Coronary artery (tissue), 2 donors: ENCODE results near the gene LRRC46.

Source experiments
- DNase-seq: peaks from one replicate; pipeline ENCODE4 v3.0.0-alpha.2; 2017; ENCODE audit warnings: low spot score
- H3K27ac ChIP-seq, 2 donors: fragments of 200-600 bp; sonication (generic); one replicate each; pipeline ENCODE4 v1.5.1; 2016 to 2019
- H3K4me3 ChIP-seq: fragments of 200-600 bp; sonication (generic); 2 replicates; pipeline ENCODE4 v1.5.1; 2016; ENCODE audit warnings: mild to moderate bottlenecking, moderate library complexity
- CTCF ChIP-seq: fragments of 200-600 bp; sonication (generic); IDR thresholded peaks from one replicate; pipeline ENCODE4 v1.5.1; 2019; ENCODE audit warnings: antibody characterized with exemption

The LRRC46 gene

GRCh38 chr17:47845716-47846075 lies 14.2 kb downstream of the LRRC46 start:
- TF ChIP-seq CTCF, result no peak
- no peak for DNase-seq
- no peak overlapping the region for H3K4me3 ChIP-seq
- H3K27ac ChIP-seq, result no peak overlapping the region

- DNase-seq, result no peak
- no peak for TF ChIP-seq CTCF
- no peak overlapping the region for H3K4me3 ChIP-seq
- no peak overlapping the region for H3K27ac ChIP-seq
Measured at GRCh38 chr17:47846716-47847340, 15.4 kb downstream of the LRRC46 start.

- Histone ChIP-seq H3K27ac (no peak overlapping the region), H3K4me3 (peak overlapping the region; percentile 17)
- no peak for DNase-seq
- no peak for TF ChIP-seq CTCF
Measured at GRCh38 chr17:47847341-47848197, 16.1 kb downstream of the LRRC46 start.

- Histone ChIP-seq H3K4me3 (no peak overlapping the region), H3K27ac (no peak overlapping the region)
- DNase-seq, result no peak
- TF ChIP-seq CTCF, result no peak
Measured at GRCh38 chr17:47848198-47848513, 16.7 kb downstream of the LRRC46 start.

GRCh38 chr17:47850373-47850691 lies 18.9 kb downstream of the LRRC46 start:
- no peak overlapping the region for H3K27ac ChIP-seq
- peak overlapping the region; percentile 53 for H3K4me3 ChIP-seq
- DNase-seq, result no peak
- no peak for TF ChIP-seq CTCF

- Histone ChIP-seq H3K4me3 (peak within 1 kb of the TSS; percentile 53), H3K27ac (no peak within 1 kb of the TSS)
- DNase-seq, result no peak
- no peak for TF ChIP-seq CTCF
Measured at GRCh38 chr17:47850692-47851573, 19.5 kb downstream of the LRRC46 start, which contains the start of gene SP6. TSS of gene SP6 (minus strand) at chr17:47851163. CDS start at chr17:47848429, 2,734 bp downstream.
